ENCODE measurements around the gene DGCR2.

DNA sequence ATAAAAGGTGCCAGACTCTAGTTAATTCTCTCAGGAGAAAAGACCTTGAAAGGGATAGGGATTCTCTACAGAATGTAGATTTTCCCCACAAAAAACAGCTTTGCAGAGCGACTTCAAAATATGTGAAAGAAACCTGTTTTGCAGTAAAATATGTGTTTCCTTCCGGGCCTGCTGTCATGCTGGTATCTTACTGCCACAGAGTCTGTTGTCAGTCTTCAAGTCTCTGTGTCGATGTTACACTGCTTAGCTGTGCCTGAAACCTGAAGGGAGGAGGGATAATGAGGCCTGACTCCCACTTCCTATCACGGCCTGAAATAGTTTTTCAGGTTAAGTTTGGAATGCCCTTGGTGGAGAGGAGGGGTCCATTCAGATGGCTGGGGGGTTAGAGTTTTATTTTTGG lies 1.7 kb upstream of the DGCR2 start:
- TF ChIP-seq POLR2AphosphoS5 (IDR thresholded peaks at IDR 0.05; ENCODE audit: low read depth) (no peak), SPI1 (IDR thresholded peaks at IDR 0.05; ENCODE audit: borderline replicate concordance, low read depth) (no peak)
- TF ChIP-seq, protein P1, sequence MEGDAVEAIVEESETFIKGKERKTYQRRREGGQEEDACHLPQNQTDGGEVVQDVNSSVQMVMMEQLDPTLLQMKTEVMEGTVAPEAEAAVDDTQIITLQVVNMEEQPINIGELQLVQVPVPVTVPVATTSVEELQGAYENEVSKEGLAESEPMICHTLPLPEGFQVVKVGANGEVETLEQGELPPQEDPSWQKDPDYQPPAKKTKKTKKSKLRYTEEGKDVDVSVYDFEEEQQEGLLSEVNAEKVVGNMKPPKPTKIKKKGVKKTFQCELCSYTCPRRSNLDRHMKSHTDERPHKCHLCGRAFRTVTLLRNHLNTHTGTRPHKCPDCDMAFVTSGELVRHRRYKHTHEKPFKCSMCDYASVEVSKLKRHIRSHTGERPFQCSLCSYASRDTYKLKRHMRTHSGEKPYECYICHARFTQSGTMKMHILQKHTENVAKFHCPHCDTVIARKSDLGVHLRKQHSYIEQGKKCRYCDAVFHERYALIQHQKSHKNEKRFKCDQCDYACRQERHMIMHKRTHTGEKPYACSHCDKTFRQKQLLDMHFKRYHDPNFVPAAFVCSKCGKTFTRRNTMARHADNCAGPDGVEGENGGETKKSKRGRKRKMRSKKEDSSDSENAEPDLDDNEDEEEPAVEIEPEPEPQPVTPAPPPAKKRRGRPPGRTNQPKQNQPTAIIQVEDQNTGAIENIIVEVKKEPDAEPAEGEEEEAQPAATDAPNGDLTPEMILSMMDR (IDR thresholded peaks at IDR 0.05; ENCODE audit: insufficient read depth, low read length), result no peak
- TF ChIP-seq, protein P2, sequence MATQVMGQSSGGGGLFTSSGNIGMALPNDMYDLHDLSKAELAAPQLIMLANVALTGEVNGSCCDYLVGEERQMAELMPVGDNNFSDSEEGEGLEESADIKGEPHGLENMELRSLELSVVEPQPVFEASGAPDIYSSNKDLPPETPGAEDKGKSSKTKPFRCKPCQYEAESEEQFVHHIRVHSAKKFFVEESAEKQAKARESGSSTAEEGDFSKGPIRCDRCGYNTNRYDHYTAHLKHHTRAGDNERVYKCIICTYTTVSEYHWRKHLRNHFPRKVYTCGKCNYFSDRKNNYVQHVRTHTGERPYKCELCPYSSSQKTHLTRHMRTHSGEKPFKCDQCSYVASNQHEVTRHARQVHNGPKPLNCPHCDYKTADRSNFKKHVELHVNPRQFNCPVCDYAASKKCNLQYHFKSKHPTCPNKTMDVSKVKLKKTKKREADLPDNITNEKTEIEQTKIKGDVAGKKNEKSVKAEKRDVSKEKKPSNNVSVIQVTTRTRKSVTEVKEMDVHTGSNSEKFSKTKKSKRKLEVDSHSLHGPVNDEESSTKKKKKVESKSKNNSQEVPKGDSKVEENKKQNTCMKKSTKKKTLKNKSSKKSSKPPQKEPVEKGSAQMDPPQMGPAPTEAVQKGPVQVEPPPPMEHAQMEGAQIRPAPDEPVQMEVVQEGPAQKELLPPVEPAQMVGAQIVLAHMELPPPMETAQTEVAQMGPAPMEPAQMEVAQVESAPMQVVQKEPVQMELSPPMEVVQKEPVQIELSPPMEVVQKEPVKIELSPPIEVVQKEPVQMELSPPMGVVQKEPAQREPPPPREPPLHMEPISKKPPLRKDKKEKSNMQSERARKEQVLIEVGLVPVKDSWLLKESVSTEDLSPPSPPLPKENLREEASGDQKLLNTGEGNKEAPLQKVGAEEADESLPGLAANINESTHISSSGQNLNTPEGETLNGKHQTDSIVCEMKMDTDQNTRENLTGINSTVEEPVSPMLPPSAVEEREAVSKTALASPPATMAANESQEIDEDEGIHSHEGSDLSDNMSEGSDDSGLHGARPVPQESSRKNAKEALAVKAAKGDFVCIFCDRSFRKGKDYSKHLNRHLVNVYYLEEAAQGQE (IDR thresholded peaks at IDR 0.05; ENCODE audit: insufficient replicate concordance, low read depth), result no peak

Measured in HL-60 (cell line).